HG03139 (cell line): Measurements from ENCODE around the gene ZNF615.
"Not testable (repeated sequence)": the region's sequence is repeated elsewhere in the genome, so short reads cannot be mapped to it uniquely, and the experiment has no call there.

ENCODE experiments used
- ATAC-seq: cut with Tn5 transposase; IDR thresholded peaks from one replicate; pipeline ENCODE4 v1.9.1; 2021; ENCODE audit not compliant: unreplicated experiment

The ZNF615 gene

GRCh38 chr19:51980926-51981325 lies 27.1 kb downstream of the ZNF615 start:
- not testable (repeated sequence) for ATAC-seq

GRCh38 chr19:51980116-51980736 lies 27.8 kb downstream of the ZNF615 start:
- no peak for ATAC-seq

GRCh38 chr19:51978882-51979281 lies 29.1 kb downstream of the ZNF615 start:
- no peak for ATAC-seq

- ATAC-seq: no peak
Measured at GRCh38 chr19:51977346-51977745, 30.7 kb downstream of the ZNF615 start.

- no peak for ATAC-seq
Measured at GRCh38 chr19:51976852-51977251, 31.2 kb downstream of the ZNF615 start.

- not testable (repeated sequence) for ATAC-seq
Measured at GRCh38 chr19:51975787-51976186, 32.2 kb downstream of the ZNF615 start.

- no peak for ATAC-seq
Measured at GRCh38 chr19:51971624-51972023, 36.4 kb downstream of the ZNF615 start.

GRCh38 chr19:51970718-51971117 lies 37.3 kb downstream of the ZNF615 start:
- no peak for ATAC-seq

GRCh38 chr19:51965583-51965982 lies 42.4 kb downstream of the ZNF615 start:
- no peak for ATAC-seq

- ATAC-seq: not testable (repeated sequence)
Measured at GRCh38 chr19:51960621-51961233, 47.3 kb downstream of the ZNF615 start.

- ATAC-seq: no peak
Measured at GRCh38 chr19:51959791-51960190, 48.2 kb downstream of the ZNF615 start.

GRCh38 chr19:51957846-51958245 lies 50.2 kb downstream of the ZNF615 start:
- not testable (repeated sequence) for ATAC-seq

GRCh38 chr19:51948975-51949374 lies 59.0 kb downstream of the ZNF615 start:
- no peak for ATAC-seq

GRCh38 chr19:51946602-51947001 lies 61.4 kb downstream of the ZNF615 start:
- ATAC-seq: no peak

- no peak for ATAC-seq
Measured at GRCh38 chr19:51944798-51945552, 63.0 kb downstream of the ZNF615 start.
